Measurements from ENCODE around the gene RYR1.

RYR1 gene

GRCh38 chr19:38537071-38537936 is 103.8 kb downstream of the RYR1 start:
- TF ChIP-seq CTCF (IDR thresholded peaks at IDR 0.05; ENCODE audit: low read depth, low read length) (no peak), POLR2A (IDR thresholded peaks at IDR 0.05; ENCODE audit: extremely low read depth, insufficient read length) (no peak), MYC (IDR thresholded peaks at IDR 0.05; ENCODE audit: low read depth, low read length) (no peak), MAX (IDR thresholded peaks at IDR 0.05; ENCODE audit: low read depth, low read length) (no peak)
- H3K4me3 ChIP-seq (ENCODE audit: low read depth, low read length), result no peak overlapping the region
- DNase-seq (ENCODE audit: low read depth), result no peak

- no peak for DNase-seq (ENCODE audit: low read depth)
- no peak overlapping the region for H3K4me3 ChIP-seq (ENCODE audit: low read depth, low read length)
- TF ChIP-seq MYC (IDR thresholded peaks at IDR 0.05; ENCODE audit: low read depth, low read length) (no peak), MAX (IDR thresholded peaks at IDR 0.05; ENCODE audit: low read depth, low read length) (no peak), POLR2A (IDR thresholded peaks at IDR 0.05; ENCODE audit: extremely low read depth, insufficient read length) (no peak)
These were observed 104.9 kb downstream of the RYR1 start for GRCh38 chr19:38538386-38538785.

- DNase-seq (ENCODE audit: low read depth), result no peak
- TF ChIP-seq POLR2A (IDR thresholded peaks at IDR 0.05; ENCODE audit: extremely low read depth, insufficient read length) (no peak), CTCF (IDR thresholded peaks at IDR 0.05; ENCODE audit: low read depth, low read length) (no peak), MAX (IDR thresholded peaks at IDR 0.05; ENCODE audit: low read depth, low read length) (no peak), MYC (IDR thresholded peaks at IDR 0.05; ENCODE audit: low read depth, low read length) (no peak)
- H3K4me3 ChIP-seq (ENCODE audit: low read depth, low read length), result no peak overlapping the region
These were observed 105.5 kb downstream of the RYR1 start for GRCh38 chr19:38538793-38539528.

GRCh38 chr19:38539751-38540150 is 106.3 kb downstream of the RYR1 start:
- H3K4me3 ChIP-seq (ENCODE audit: low read depth, low read length), result no peak overlapping the region

GRCh38 chr19:38542040-38542439 is 108.5 kb downstream of the RYR1 start:
- TF ChIP-seq CTCF (IDR thresholded peaks at IDR 0.05; ENCODE audit: low read depth, low read length) (no peak), POLR2A (IDR thresholded peaks at IDR 0.05; ENCODE audit: extremely low read depth, insufficient read length) (no peak), MAX (IDR thresholded peaks at IDR 0.05; ENCODE audit: low read depth, low read length) (no peak), MYC (IDR thresholded peaks at IDR 0.05; ENCODE audit: low read depth, low read length) (no peak)
- H3K4me3 ChIP-seq (ENCODE audit: low read depth, low read length), result no peak overlapping the region
- DNase-seq (ENCODE audit: low read depth), result no peak

More at GRCh38 chr19:38539751-38540150, 106.3 kb downstream of the RYR1 start:
- DNase-seq (ENCODE audit: low read depth), result no peak
- TF ChIP-seq MYC (IDR thresholded peaks at IDR 0.05; ENCODE audit: low read depth, low read length) (no peak), CTCF (IDR thresholded peaks at IDR 0.05; ENCODE audit: low read depth, low read length) (no peak), MAX (IDR thresholded peaks at IDR 0.05; ENCODE audit: low read depth, low read length) (no peak), POLR2A (IDR thresholded peaks at IDR 0.05; ENCODE audit: extremely low read depth, insufficient read length) (no peak)
